Endothelial cell of hepatic sinusoid (primary cell): Measurements from ENCODE around the gene KCNK5.

Source experiments
- in situ Hi-C: cut with HindIII; loops from 2 replicates; pipeline ENCODE4 v1.10.0; 2017; ENCODE audit warnings: low sequenced_read_pairs

KCNK5 gene

GRCh38 chr6:39218868-39219567 is 10.3 kb downstream of the KCNK5 start:
- in situ Hi-C loops: no loop called here

- in situ Hi-C loops: no loop called here
These were observed 12.0 kb downstream of the KCNK5 start for GRCh38 chr6:39217177-39217864.

- in situ Hi-C loops: no loop called here
These were observed 13.6 kb downstream of the KCNK5 start for GRCh38 chr6:39215640-39216158.

- in situ Hi-C loops: no loop called here
These were observed 14.2 kb downstream of the KCNK5 start for GRCh38 chr6:39214846-39215639.

- in situ Hi-C loops: no loop called here
These were observed 15.0 kb downstream of the KCNK5 start for GRCh38 chr6:39214120-39214813.

GRCh38 chr6:39213195-39213920 is 15.9 kb downstream of the KCNK5 start:
- in situ Hi-C loops: no loop called here

- in situ Hi-C loops: no loop called here
These were observed 18.1 kb downstream of the KCNK5 start for GRCh38 chr6:39211183-39211582.

GRCh38 chr6:39210450-39210849 is 18.8 kb downstream of the KCNK5 start:
- in situ Hi-C loops: no loop called here

- in situ Hi-C loops: no loop called here
These were observed 19.4 kb downstream of the KCNK5 start for GRCh38 chr6:39209911-39210310.

- in situ Hi-C loops: no loop called here
These were observed 19.9 kb downstream of the KCNK5 start for GRCh38 chr6:39209360-39209811.

- in situ Hi-C loops: no loop called here
These were observed 21.0 kb downstream of the KCNK5 start for GRCh38 chr6:39208223-39208739.

GRCh38 chr6:39207416-39208222 is 21.7 kb downstream of the KCNK5 start:
- in situ Hi-C loops: no loop called here

GRCh38 chr6:39206250-39206721 is 23.0 kb downstream of the KCNK5 start:
- in situ Hi-C loops: no loop called here

- in situ Hi-C loops: no loop called here
These were observed 24.5 kb downstream of the KCNK5 start for GRCh38 chr6:39204646-39205244.

- in situ Hi-C loops: no loop called here
These were observed 25.1 kb downstream of the KCNK5 start for GRCh38 chr6:39204160-39204495.

- in situ Hi-C loops: no loop called here
These were observed 25.7 kb downstream of the KCNK5 start for GRCh38 chr6:39203436-39204159.

GRCh38 chr6:39202166-39202565 is 27.1 kb downstream of the KCNK5 start:
- in situ Hi-C loops: no loop called here

- in situ Hi-C loops: no loop called here
These were observed 28.7 kb downstream of the KCNK5 start for GRCh38 chr6:39200498-39201020.
